Heart left ventricle (tissue), 16 donors: ENCODE measurements around the gene PRKCH. TPM values are rescaled to one million over a fixed set of nuclear protein-coding genes. Genes with fewer than 3 reads are reported as not detected.

Source experiments
- ATAC-seq, 4 donors: fragments of 200-7000 bp; cut with Tn5 transposase; one replicate each; pipeline ENCODE4 v1.9.1; 2020 to 2022; ENCODE audit warnings: moderate library complexity in 4 of 4, mild to moderate bottlenecking in 3 of 4, moderate number of reproducible peaks in 1 of 4
- DNase-seq, 5 donors: peaks; one replicate each; pipeline ENCODE4 v3.0.0-alpha.2; 2020
- H3K27ac ChIP-seq, 12 donors: fragments of 200-600 bp; sonication (generic) in 4 of 12; one replicate each; pipeline versions ENCODE4 v1.5.0 to v1.8.0; 2016 to 2022; ENCODE audit warnings: mild to moderate bottlenecking in 2 of 12
- H3K27me3 ChIP-seq, 9 donors: fragments of 200-600 bp; sonication (generic) in 2 of 9; one replicate each; pipeline versions ENCODE4 v1.5.1 to v1.8.0; 2016 to 2022; ENCODE audit warnings: mild to moderate bottlenecking in 3 of 9
- H3K36me3 ChIP-seq, 9 donors: fragments of 200-600 bp; sonication (generic) in 2 of 9; one replicate each; pipeline versions ENCODE4 v1.5.0 to v1.8.0; 2018 to 2022; ENCODE audit warnings: mild to moderate bottlenecking in 2 of 9
- H3K4me1 ChIP-seq, 12 donors: fragments of 200-600 bp; sonication (generic) in 4 of 12; one replicate each; pipeline versions ENCODE4 v1.5.0 to v1.8.0; 2016 to 2022; ENCODE audit warnings: mild to moderate bottlenecking in 3 of 12
- H3K4me3 ChIP-seq, 12 donors: fragments of 200-600 bp; sonication (generic) in 4 of 12; one replicate each; pipeline versions ENCODE4 v1.5.0 to v1.8.0; 2017 to 2022; ENCODE audit warnings: mild to moderate bottlenecking in 9 of 12, moderate library complexity in 4 of 12
- H3K9me3 ChIP-seq, 12 donors: fragments of 200-600 bp; sonication (generic) in 4 of 12; one replicate each; pipeline versions ENCODE4 v1.5.0 to v1.8.0; 2016 to 2022; ENCODE audit warnings: mild to moderate bottlenecking in 1 of 12
- POLR2A ChIP-seq, 2 donors: fragments of 450-650 bp; IDR thresholded peaks; one replicate each; pipeline ENCODE4 v1.6.1; 2017; ENCODE audit warnings: antibody characterized with exemption in 2 of 2, mild to moderate bottlenecking in 2 of 2, moderate library complexity in 2 of 2
- WGBS, 4 donors: extraction: QIAGEN DNeasy Blood & Tissue Kit in 2 of 4; methylation state at CpG; one replicate each; pipeline versions ENCODE4 v1.1.5 to v1.1.7; 2013 to 2018; 5-methylcytosine and 5-hydroxymethylcytosine counted together
- intact Hi-C, 10 donors: fragments of 100-400 bp; cut with DNase I; formaldehyde crosslinking; loops; one replicate each; pipeline versions ENCODE4 v1.11.1 to v1.14.2; 2022
- polyA plus RNA-seq, 2 donors: library from polyadenylated mRNA; stranded (reverse); fragments of 200-250 nt; gene quantifications; one replicate each; pipeline ENCODE4 v1.2.3, GENCODE V29; 2013
- total RNA-seq, 9 donors: library from RNA; depleted of rRNA in 2 of 9; stranded (reverse); fragments of >200 nt in 2 of 9; fragmentation: NEBNext Ultra II Directional in 3 of 9; extraction: Animal tissue kit (Norgen Biotek cat#: 25700) in 3 of 9; gene quantifications; one replicate each; pipeline versions ENCODE4 v1.1.0 to v1.2.4, GENCODE V29; 2016 to 2023
- TF ChIP-seq, protein P1 (sequence below), 12 donors: fragments of 200-600 bp; sonication (generic) in 4 of 12; IDR thresholded peaks; one replicate each; pipeline versions ENCODE4 v1.5.0 to v1.8.0; 2018 to 2022; ENCODE audit warnings: antibody characterized with exemption in 12 of 12, mild to moderate bottlenecking in 5 of 12
- donor health status: ischemic (EF 13 %, LVEDD 7.1; RV severe dilation, severe dysfunction).
- donor health status: healthy with polysubstance abuse.
- donor health status: DM: no; HTN: yes; CAD: no.
- donor health status: DM: no; HTN: no; CAD: no.
- donor health status: ischemic (EF 25% LVEDD 6.9; RV normal size, moderate dysfunction).
- donor health status: ischemic (EF 25% LVEDD 5.7; RV mildly dilated, moderate dysfunction).
- donor health status: healthy.
- donor health status: DM: yes; HTN: yes; CAD: no.
- donor health status: ischemic (EF 35%, LVEDD 5.7; RV mildly dilated, moderate dysfunction).
- donor health status: nonischemic (EF 11% LVEDD 7.7; RV severe dilation, severe dysfunction).
- donor health status: DM: yes; HTN: yes; CAD: no.
- donor health status: PGD.
- donor health status: ischemic (EF 29% LVEDD 5.4; RV normal size, mild dysfunction).
- donor health status: nonischemic (EF 23%, LVEDD 6.1; RV moderate dilation, normal function).

Gene PRKCH
- total and polyA plus RNA-seq, 11 donors, result 6.1 to 49.2 (median 21.7) TPM

DNA sequence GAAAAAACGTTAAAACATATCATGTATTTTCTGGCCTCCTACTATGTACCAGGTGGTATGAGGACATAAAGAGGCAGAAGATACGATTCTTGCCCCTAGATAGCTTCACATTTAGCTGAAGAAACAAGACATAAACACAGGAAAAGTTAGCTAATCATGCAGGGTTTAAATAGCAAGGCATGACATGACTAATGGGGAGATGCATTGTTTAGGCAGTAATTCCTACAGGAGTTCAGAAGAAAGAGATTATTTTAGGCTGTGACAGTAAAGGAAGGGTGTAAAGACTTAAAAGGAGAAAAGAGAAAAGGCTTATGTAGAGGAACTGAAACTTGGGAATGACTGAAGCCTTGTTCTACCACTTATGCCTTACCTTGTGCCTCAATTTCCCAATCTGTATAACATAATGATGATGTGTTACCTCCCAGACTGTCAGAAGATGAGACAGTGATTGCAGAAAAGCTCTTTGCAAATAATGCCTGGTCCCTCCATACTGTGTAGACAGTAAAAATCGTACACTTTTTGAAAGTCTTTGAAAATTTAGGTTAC lies 44.4 kb downstream of the PRKCH start:
- no peaks in the 10 kb centered on the region for H3K9me3 ChIP-seq
- no peaks in the 10 kb centered on the region for H3K27me3 ChIP-seq
- H3K4me3 ChIP-seq, result no peak overlapping the region
- H3K4me1 ChIP-seq, result peaks cover 0 to 74% (median 20%) of the 10 kb centered on the region in 12 donors
- intact Hi-C loops, result loop anchor here in 2 of 10 donors (5.0 to 10.0 kb wide), 2 partner anchors 49 to 52 kb away; no protein-coding TSS in a partner anchor
- peak in 2 of 4 donors; percentile 16 to 25 for ATAC-seq
- no peak for DNase-seq
- peak overlapping the region in 2 of 12 donors; percentile 50 to 68 for H3K27ac ChIP-seq
- WGBS, 4 donors, result 48 to 69% (median 61%) methylated on average over 3 of the region's 3 CpGs
- no peaks in the 10 kb centered on the region for H3K36me3 ChIP-seq
- TF ChIP-seq POLR2A (IDR thresholded peaks at IDR 0.05), result no peak
- TF ChIP-seq, protein P1, sequence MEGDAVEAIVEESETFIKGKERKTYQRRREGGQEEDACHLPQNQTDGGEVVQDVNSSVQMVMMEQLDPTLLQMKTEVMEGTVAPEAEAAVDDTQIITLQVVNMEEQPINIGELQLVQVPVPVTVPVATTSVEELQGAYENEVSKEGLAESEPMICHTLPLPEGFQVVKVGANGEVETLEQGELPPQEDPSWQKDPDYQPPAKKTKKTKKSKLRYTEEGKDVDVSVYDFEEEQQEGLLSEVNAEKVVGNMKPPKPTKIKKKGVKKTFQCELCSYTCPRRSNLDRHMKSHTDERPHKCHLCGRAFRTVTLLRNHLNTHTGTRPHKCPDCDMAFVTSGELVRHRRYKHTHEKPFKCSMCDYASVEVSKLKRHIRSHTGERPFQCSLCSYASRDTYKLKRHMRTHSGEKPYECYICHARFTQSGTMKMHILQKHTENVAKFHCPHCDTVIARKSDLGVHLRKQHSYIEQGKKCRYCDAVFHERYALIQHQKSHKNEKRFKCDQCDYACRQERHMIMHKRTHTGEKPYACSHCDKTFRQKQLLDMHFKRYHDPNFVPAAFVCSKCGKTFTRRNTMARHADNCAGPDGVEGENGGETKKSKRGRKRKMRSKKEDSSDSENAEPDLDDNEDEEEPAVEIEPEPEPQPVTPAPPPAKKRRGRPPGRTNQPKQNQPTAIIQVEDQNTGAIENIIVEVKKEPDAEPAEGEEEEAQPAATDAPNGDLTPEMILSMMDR (IDR thresholded peaks at IDR 0.05), result no peak

DNA sequence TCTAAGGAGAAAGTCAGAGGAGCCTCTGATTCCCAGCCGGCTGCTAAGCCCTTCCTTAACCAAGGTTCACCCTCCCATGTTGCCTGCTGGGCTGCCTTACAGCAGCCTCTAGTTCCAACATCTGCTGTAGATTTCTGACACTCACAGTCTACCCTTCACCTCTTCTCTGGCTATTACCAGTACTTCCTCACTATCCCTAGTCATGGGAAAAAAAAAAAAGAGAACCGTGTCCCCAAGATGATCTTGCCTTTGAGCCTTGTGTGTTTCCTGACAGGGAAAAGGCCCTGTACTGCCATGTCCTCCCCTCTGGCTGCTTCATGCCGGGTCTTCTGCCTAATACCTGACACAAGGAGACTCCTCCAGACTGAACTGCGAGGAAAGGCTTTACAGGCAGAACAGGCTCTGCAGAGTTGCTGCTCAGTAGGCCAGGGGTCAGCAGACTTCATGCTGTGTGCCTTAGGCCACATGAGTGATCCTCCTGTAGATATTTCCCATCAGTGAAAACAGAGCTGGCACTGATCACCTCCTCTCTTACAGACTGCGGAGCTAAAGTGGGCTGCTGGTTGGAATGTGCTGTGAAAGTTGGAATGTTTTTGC lies 46.8 kb downstream of the PRKCH start:
- Histone ChIP-seq H3K27ac (peak overlapping the region in 2 of 12 donors; percentile 18 to 38), H3K4me1 (peaks cover 0 to 68% (median 14%) of the 10 kb centered on the region in 12 donors), H3K9me3 (no peaks in the 10 kb centered on the region), H3K27me3 (no peaks in the 10 kb centered on the region), H3K36me3 (no peaks in the 10 kb centered on the region), H3K4me3 (no peak overlapping the region)
- intact Hi-C loops, result loop anchor here in 2 of 10 donors (5.0 to 10.0 kb wide), 2 partner anchors 47 to 49 kb away; no protein-coding TSS in a partner anchor
- WGBS, 4 donors, result 67 to 72% (median 69%) methylated on average over 5 of the region's 5 CpGs
- peak in 2 of 4 donors; percentile 24 to 47 for ATAC-seq
- no peak for DNase-seq
- TF ChIP-seq POLR2A (IDR thresholded peaks at IDR 0.05), result no peak
- TF ChIP-seq, protein P1 (IDR thresholded peaks at IDR 0.05), result no peak

DNA sequence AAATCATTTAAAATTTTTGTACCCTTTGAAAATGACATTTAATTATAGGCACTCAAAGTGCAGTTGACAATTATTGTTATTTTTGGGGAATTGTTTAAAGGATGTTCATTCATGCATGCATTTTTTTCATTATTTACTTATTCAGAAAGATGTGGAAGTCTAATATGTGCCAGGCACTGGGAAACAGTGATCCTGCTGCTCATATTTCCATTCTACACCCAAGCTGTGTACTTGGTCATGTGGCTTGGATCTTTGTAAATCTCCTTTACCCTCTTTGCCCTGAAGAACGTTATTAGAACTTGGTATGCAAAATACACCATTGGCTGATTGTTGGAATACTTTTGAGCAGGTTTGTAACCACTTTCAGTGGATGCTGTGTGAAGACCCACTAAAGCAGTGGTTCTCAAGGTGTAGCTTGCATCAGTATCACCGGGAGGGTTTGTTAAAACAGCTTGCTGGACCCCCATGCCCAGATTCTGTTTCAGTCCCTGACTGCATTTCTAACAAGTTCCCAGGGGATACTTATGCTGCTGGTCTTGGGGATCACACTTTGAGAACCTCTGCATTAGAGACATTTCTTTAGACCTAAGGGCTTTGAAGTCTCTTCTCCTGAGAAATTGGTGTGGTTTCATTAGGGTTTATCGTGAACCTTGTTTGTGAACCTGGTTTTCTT lies 47.5 kb downstream of the PRKCH start:
- ATAC-seq, result no peak
- Histone ChIP-seq H3K36me3 (peaks cover 0 to under 1% (median 0%) of the 10 kb centered on the region in 9 donors), H3K27me3 (no peaks in the 10 kb centered on the region), H3K4me3 (no peak overlapping the region), H3K9me3 (peaks cover 0 to 4% (median 1%) of the 10 kb centered on the region in 12 donors), H3K27ac (no peak overlapping the region), H3K4me1 (peaks cover 0 to 67% (median 14%) of the 10 kb centered on the region in 12 donors)
- intact Hi-C loops, result loop anchor here in 2 of 10 donors (5.0 to 10.0 kb wide), 2 partner anchors 46 to 48 kb away; no protein-coding TSS in a partner anchor
- DNase-seq, result no peak
- 65 to 75% (median 68%) methylated on average over 2 to 3 of the region's 3 CpGs for WGBS, 4 donors
- TF ChIP-seq, protein P1 (IDR thresholded peaks at IDR 0.05), result no peak
- no peak for TF ChIP-seq POLR2A (IDR thresholded peaks at IDR 0.05)

DNA sequence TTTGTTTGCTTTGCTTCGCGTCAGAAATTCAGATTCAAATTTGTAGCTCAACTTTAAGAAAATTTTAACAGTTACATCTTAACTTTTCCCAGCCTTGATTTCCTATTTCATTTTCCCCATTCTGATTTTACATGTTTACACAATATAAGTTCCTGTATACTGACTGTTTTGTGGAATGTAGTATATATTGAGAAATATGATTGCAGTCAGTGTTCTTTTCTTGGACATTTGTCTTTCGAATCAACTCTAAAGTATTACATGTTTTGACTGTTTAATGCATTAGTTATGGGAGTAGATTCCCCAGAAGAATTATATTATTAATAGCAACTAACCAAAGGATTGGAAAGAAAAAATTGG lies 48.1 kb downstream of the PRKCH start:
- H3K36me3 ChIP-seq, result peaks cover 0 to 6% (median 0%) of the 10 kb centered on the region in 9 donors
- no peak overlapping the region for H3K4me3 ChIP-seq
- WGBS, 4 donors, result 80 to 84% (median 82%) methylated on average over 3 of the region's 3 CpGs
- H3K27me3 ChIP-seq, result no peaks in the 10 kb centered on the region
- peaks cover 0 to 9% (median 4%) of the 10 kb centered on the region in 12 donors for H3K9me3 ChIP-seq
- DNase-seq, result no peak
- no peak overlapping the region for H3K27ac ChIP-seq
- TF ChIP-seq, protein P1 (IDR thresholded peaks at IDR 0.05), result no peak
- TF ChIP-seq POLR2A (IDR thresholded peaks at IDR 0.05), result no peak
- intact Hi-C loops, result loop anchor here in 2 of 10 donors (5.0 to 10.0 kb wide), 2 partner anchors 45 to 48 kb away; no protein-coding TSS in a partner anchor
- peaks cover 0 to 63% (median 14%) of the 10 kb centered on the region in 12 donors for H3K4me1 ChIP-seq
- ATAC-seq, result no peak
